ENCODE data around the gene PPIC.

DNA sequence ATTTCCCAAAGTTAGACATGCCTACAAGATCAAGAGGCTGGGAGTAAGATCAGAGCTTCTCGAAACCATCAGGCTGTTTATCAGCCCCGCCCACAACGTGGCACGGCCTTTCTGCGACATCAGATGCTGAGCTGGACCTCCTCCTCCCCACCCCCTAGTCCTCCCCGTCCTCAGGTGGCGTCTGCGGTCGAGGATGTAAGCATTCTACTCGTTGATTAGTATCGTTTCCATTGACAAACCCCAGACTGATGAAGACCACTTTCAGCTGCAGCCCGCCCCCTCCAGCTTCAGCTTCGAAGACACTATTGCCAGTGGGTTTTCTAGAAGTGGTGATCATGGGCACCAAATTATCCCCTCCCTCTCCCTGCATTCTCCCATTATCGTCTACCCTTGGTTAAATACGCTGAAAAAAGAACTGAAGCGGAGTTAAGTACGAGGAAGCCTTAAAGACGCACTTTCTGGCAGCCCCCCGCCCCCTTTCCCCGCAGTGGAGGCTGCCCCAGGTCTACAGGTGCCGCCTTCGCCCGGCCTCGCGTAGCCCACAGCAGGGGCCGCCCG, 1.1 kb downstream of the PPIC start:
- no peak for TF ChIP-seq ELF4 (IDR thresholded peaks at IDR 0.05)
- TF ChIP-seq ZNF384 (IDR thresholded peaks at IDR 0.05), result no peak
- TF ChIP-seq FOXM1 (IDR thresholded peaks at IDR 0.05; ENCODE audit: borderline replicate concordance), result no peak
- TF ChIP-seq, protein P1, sequence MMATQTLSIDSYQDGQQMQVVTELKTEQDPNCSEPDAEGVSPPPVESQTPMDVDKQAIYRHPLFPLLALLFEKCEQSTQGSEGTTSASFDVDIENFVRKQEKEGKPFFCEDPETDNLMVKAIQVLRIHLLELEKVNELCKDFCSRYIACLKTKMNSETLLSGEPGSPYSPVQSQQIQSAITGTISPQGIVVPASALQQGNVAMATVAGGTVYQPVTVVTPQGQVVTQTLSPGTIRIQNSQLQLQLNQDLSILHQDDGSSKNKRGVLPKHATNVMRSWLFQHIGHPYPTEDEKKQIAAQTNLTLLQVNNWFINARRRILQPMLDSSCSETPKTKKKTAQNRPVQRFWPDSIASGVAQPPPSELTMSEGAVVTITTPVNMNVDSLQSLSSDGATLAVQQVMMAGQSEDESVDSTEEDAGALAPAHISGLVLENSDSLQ (IDR thresholded peaks at IDR 0.05), result no peak
- no peak for TF ChIP-seq ARNT (IDR thresholded peaks at IDR 0.05)

Measured in HEK293T (cell line).